ENCODE results near the gene AQP7. TPM values are rescaled to one million over a fixed set of nuclear protein-coding genes. Genes with fewer than 3 reads are reported as not detected.

The AQP7 gene
- total and polyA plus RNA-seq, 4 donors = 0.74 to 3.9 (median 1.5) TPM

- Histone ChIP-seq H3K9ac (ENCODE audit: insufficient read depth in 1 of 2, low read length in 2 of 2) (no peak overlapping the region), H3K4me3 (no peak overlapping the region), H3K36me3 (ENCODE audit: control insufficient read depth in 4 of 4, insufficient read depth in 4 of 4, low read length in 4 of 4) (no peaks in the 10 kb centered on the region), H3K27me3 (ENCODE audit: control insufficient read depth in 3 of 3, insufficient read depth in 3 of 3, low read length in 2 of 3) (no peaks in the 10 kb centered on the region), H3K9me3 (ENCODE audit: control insufficient read depth in 4 of 4, insufficient read depth in 3 of 4, low read length in 3 of 4) (no peaks in the 10 kb centered on the region), H3K27ac (ENCODE audit: low read depth in 1 of 2, low read length in 1 of 2) (no peak overlapping the region), H3K4me1 (ENCODE audit: control insufficient read depth in 5 of 5, insufficient read depth in 5 of 5, low read length in 5 of 5) (peaks cover 0 to 3% (median 0%) of the 10 kb centered on the region in 5 donors)
- 89 to 90% methylated on average over 5 of the region's 5 CpGs for WGBS, 2 donors
- no peak for DNase-seq
- TF ChIP-seq CTCF (IDR thresholded peaks at IDR 0.05; ENCODE audit: control extremely low read depth, extremely low read depth) = no peak
- ATAC-seq (ENCODE audit: insufficient read depth, low FRiP score) = no peak
Observed at GRCh38 chr9:33380390-33381094, 21.8 kb downstream of the AQP7 start.

- H3K9me3 ChIP-seq (ENCODE audit: control insufficient read depth in 4 of 4, insufficient read depth in 3 of 4, low read length in 3 of 4) = no peaks in the 10 kb centered on the region
- H3K27ac ChIP-seq (ENCODE audit: low read depth in 1 of 2, low read length in 1 of 2) = no peak overlapping the region
- no peaks in the 10 kb centered on the region for H3K27me3 ChIP-seq (ENCODE audit: control insufficient read depth in 3 of 3, insufficient read depth in 3 of 3, low read length in 2 of 3)
- peaks cover 0 to 3% (median 0%) of the 10 kb centered on the region in 5 donors for H3K4me1 ChIP-seq (ENCODE audit: control insufficient read depth in 5 of 5, insufficient read depth in 5 of 5, low read length in 5 of 5)
- no peak overlapping the region for H3K9ac ChIP-seq (ENCODE audit: insufficient read depth in 1 of 2, low read length in 2 of 2)
- no peak overlapping the region for H3K4me3 ChIP-seq
- DNase-seq (no peak), ATAC-seq (ENCODE audit: insufficient read depth, low FRiP score) (no peak)
- no peak for TF ChIP-seq CTCF (IDR thresholded peaks at IDR 0.05; ENCODE audit: control extremely low read depth, extremely low read depth)
- WGBS, 2 donors = 92 to 93% methylated on average over 14 of the region's 14 CpGs
- H3K36me3 ChIP-seq (ENCODE audit: control insufficient read depth in 4 of 4, insufficient read depth in 4 of 4, low read length in 4 of 4) = no peaks in the 10 kb centered on the region
Observed at GRCh38 chr9:33379666-33380389, 22.5 kb downstream of the AQP7 start.

GRCh38 chr9:33378121-33378795 is 24.1 kb downstream of the AQP7 start:
- TF ChIP-seq CTCF (IDR thresholded peaks at IDR 0.05; ENCODE audit: control extremely low read depth, extremely low read depth) = no peak
- Histone ChIP-seq H3K4me1 (ENCODE audit: control insufficient read depth in 5 of 5, insufficient read depth in 5 of 5, low read length in 5 of 5) (peaks cover 0 to 3% (median 0%) of the 10 kb centered on the region in 5 donors), H3K9me3 (ENCODE audit: control insufficient read depth in 4 of 4, insufficient read depth in 3 of 4, low read length in 3 of 4) (no peaks in the 10 kb centered on the region), H3K36me3 (ENCODE audit: control insufficient read depth in 4 of 4, insufficient read depth in 4 of 4, low read length in 4 of 4) (no peaks in the 10 kb centered on the region), H3K27ac (ENCODE audit: low read depth in 1 of 2, low read length in 1 of 2) (no peak overlapping the region), H3K27me3 (ENCODE audit: control insufficient read depth in 3 of 3, insufficient read depth in 3 of 3, low read length in 2 of 3) (no peaks in the 10 kb centered on the region), H3K4me3 (no peak overlapping the region), H3K9ac (ENCODE audit: insufficient read depth in 1 of 2, low read length in 2 of 2) (no peak overlapping the region)
- DNase-seq (no peak), ATAC-seq (ENCODE audit: insufficient read depth, low FRiP score) (no peak)
- WGBS, 2 donors = 82 to 96% methylated on average over 8 to 9 of the region's 9 CpGs

Measured in lung (tissue), 12 donors.